Uterus (tissue), 4 donors: ENCODE measurements around the gene GOLGA5. TPM values are rescaled to one million over a fixed set of nuclear protein-coding genes. Genes with fewer than 3 reads are reported as not detected.
A peak's percentile ranks its signal among the peaks of the same experiment; 100 is the strongest.

Experiments used
- DNase-seq, 2 donors: peaks; one replicate each; pipeline ENCODE4 v3.0.0-alpha.2; 2019 to 2020
- H3K27ac ChIP-seq, 2 donors: fragments of 200-600 bp; sonication (generic); 1 replicate in 1 of 2; 2 replicates in 1 of 2; pipeline ENCODE4 v1.5.1; 2016 to 2018
- H3K27me3 ChIP-seq, 2 donors: fragments of 200-600 bp; sonication (generic); one replicate each; pipeline ENCODE4 v1.5.1; 2018 to 2019; ENCODE audit warnings: control low read depth in 1 of 2
- H3K36me3 ChIP-seq, 2 donors: fragments of 200-600 bp; sonication (generic); one replicate each; pipeline ENCODE4 v1.5.1; 2019; ENCODE audit warnings: control low read depth in 1 of 2
- H3K4me1 ChIP-seq, 2 donors: fragments of 200-600 bp; sonication (generic); one replicate each; pipeline ENCODE4 v1.5.1; 2018 to 2019; ENCODE audit warnings: control low read depth in 1 of 2
- H3K4me3 ChIP-seq, 2 donors: fragments of 200-600 bp; sonication (generic); 1 replicate in 1 of 2; 2 replicates in 1 of 2; pipeline ENCODE4 v1.5.1; 2018 to 2019; ENCODE audit warnings: mild to moderate bottlenecking in 1 of 2
- H3K9me3 ChIP-seq, 2 donors: fragments of 200-600 bp; sonication (generic); one replicate each; pipeline ENCODE4 v1.5.1; 2019; ENCODE audit warnings: control low read depth in 1 of 2
- CTCF ChIP-seq, 4 experiments: fragments of 200-600 bp in 2 of 4; fragments of 450-650 bp in 2 of 4; sonication (generic) in 2 of 4; IDR thresholded peaks; one replicate each; pipeline ENCODE4 v1.5.1; 2016 to 2019; ENCODE audit warnings: antibody characterized with exemption in 4 of 4, mild to moderate bottlenecking in 2 of 4, moderate library complexity in 1 of 4
- POLR2A ChIP-seq, 2 donors: fragments of 450-650 bp; IDR thresholded peaks; one replicate each; pipeline ENCODE4 v1.6.1; 2016; ENCODE audit warnings: antibody characterized with exemption in 2 of 2, mild to moderate bottlenecking in 1 of 2, moderate library complexity in 1 of 2
- intact Hi-C: fragments of 100-400 bp; cut with DNase I; formaldehyde crosslinking; loops from one replicate; pipeline ENCODE4 v1.15.1; 2023; ENCODE audit warnings: low total_unique reads
- total RNA-seq, 4 donors: library from RNA; depleted of rRNA in 3 of 4; stranded (reverse); fragments of >200 nt in 3 of 4; gene quantifications; one replicate each; pipeline versions ENCODE4 v1.1.0 to v1.2.4, GENCODE V29; 2014 to 2023
- donor health status: DM: yes; HTN: yes; CAD: no.

Gene GOLGA5
- total RNA-seq, 4 donors from 2014 or later = 30.3 to 63.0 (median 46.6) TPM

GRCh38 chr14:92789457-92790089 is 4.5 kb upstream of the GOLGA5 start:
- DNase-seq = no peak
- no peaks in the 10 kb centered on the region for H3K27me3 ChIP-seq
- H3K27ac ChIP-seq = no peak overlapping the region
- TF ChIP-seq CTCF (IDR thresholded peaks at IDR 0.05) = no peak
- H3K36me3 ChIP-seq = no peaks in the 10 kb centered on the region
- H3K4me3 ChIP-seq = no peak overlapping the region
- H3K9me3 ChIP-seq = peaks cover 0 to 4% of the 10 kb centered on the region in 2 donors
- intact Hi-C loops = no loop called here
- no peaks in the 10 kb centered on the region for H3K4me1 ChIP-seq

GRCh38 chr14:92792885-92793284 is 1.2 kb upstream of the GOLGA5 start:
- Histone ChIP-seq H3K4me3 (no peak overlapping the region), H3K27ac (no peak overlapping the region), H3K36me3 (no peaks in the 10 kb centered on the region), H3K27me3 (no peaks in the 10 kb centered on the region), H3K9me3 (peaks cover 0 to 4% of the 10 kb centered on the region in 2 donors), H3K4me1 (peaks cover 0 to 8% of the 10 kb centered on the region in 2 donors)
- TF ChIP-seq CTCF (IDR thresholded peaks at IDR 0.05) (no peak), POLR2A (IDR thresholded peaks at IDR 0.05) (no peak)
- intact Hi-C loops = no loop called here
- no peak for DNase-seq

- H3K4me3 ChIP-seq = peak overlapping the region; percentile 84 to 99
- H3K4me1 ChIP-seq = peaks cover 0 to 8% of the 10 kb centered on the region in 2 donors
- H3K36me3 ChIP-seq = no peaks in the 10 kb centered on the region
- intact Hi-C loops = no loop called here
- peak overlapping the region; percentile 83 to 85 for H3K27ac ChIP-seq
- no peaks in the 10 kb centered on the region for H3K27me3 ChIP-seq
- no peak for TF ChIP-seq POLR2A (IDR thresholded peaks at IDR 0.05)
- no peaks in the 10 kb centered on the region for H3K9me3 ChIP-seq
- DNase-seq = no peak
These were observed 439 bp downstream of the GOLGA5 start for GRCh38 chr14:92794547-92794941.

GRCh38 chr14:92794961-92795360 is 856 bp downstream of the GOLGA5 start:
- no peaks in the 10 kb centered on the region for H3K36me3 ChIP-seq
- intact Hi-C loops = no loop called here
- H3K9me3 ChIP-seq = no peaks in the 10 kb centered on the region
- peaks cover 0 to 8% of the 10 kb centered on the region in 2 donors for H3K4me1 ChIP-seq
- no peak for DNase-seq
- no peak for TF ChIP-seq POLR2A (IDR thresholded peaks at IDR 0.05)
- TF ChIP-seq CTCF (IDR thresholded peaks at IDR 0.05) = no peak
- no peaks in the 10 kb centered on the region for H3K27me3 ChIP-seq
- peak overlapping the region; percentile 83 to 85 for H3K27ac ChIP-seq
- peak overlapping the region; percentile 84 to 99 for H3K4me3 ChIP-seq

GRCh38 chr14:92797935-92798653 is 4.0 kb downstream of the GOLGA5 start:
- Histone ChIP-seq H3K4me3 (no peak overlapping the region), H3K27ac (no peak overlapping the region), H3K36me3 (no peaks in the 10 kb centered on the region), H3K4me1 (peaks cover 0 to 8% of the 10 kb centered on the region in 2 donors), H3K9me3 (no peaks in the 10 kb centered on the region), H3K27me3 (no peaks in the 10 kb centered on the region)
- TF ChIP-seq POLR2A (IDR thresholded peaks at IDR 0.05) (no peak), CTCF (IDR thresholded peaks at IDR 0.05) (no peak)
- intact Hi-C loops = no loop called here
- no peak for DNase-seq
